ENCODE data around the gene SH2D3C.

Gene SH2D3C

GRCh38 chr9:127793093-127793708, 14.7 kb upstream of the SH2D3C start:
- Histone ChIP-seq H3K27me3 (no peaks in the 10 kb centered on the region), H3K36me3 (peaks cover 36% of the 10 kb centered on the region), H3K4me3 (ENCODE audit: low read depth, low read length) (no peak overlapping the region), H3K4me1 (no peaks in the 10 kb centered on the region; the same call in 1 of the 2 replicates), H3K9me3 (no peaks in the 10 kb centered on the region)
- no peak for TF ChIP-seq CTCF (IDR thresholded peaks at IDR 0.05; ENCODE audit: low read depth, low read length)
- no peak for DNase-seq

- no peak for TF ChIP-seq CTCF (IDR thresholded peaks at IDR 0.05; ENCODE audit: low read depth, low read length)
- no peak for DNase-seq
- no peaks in the 10 kb centered on the region; the same call in 1 of the 2 replicates for H3K4me1 ChIP-seq
- no peaks in the 10 kb centered on the region for H3K9me3 ChIP-seq
- no peaks in the 10 kb centered on the region for H3K27me3 ChIP-seq
- H3K4me3 ChIP-seq (ENCODE audit: low read depth, low read length): no peak overlapping the region
- peaks cover 43% of the 10 kb centered on the region for H3K36me3 ChIP-seq
Observed at GRCh38 chr9:127792417-127793031, 14.1 kb upstream of the SH2D3C start.

GRCh38 chr9:127791085-127791484, 12.6 kb upstream of the SH2D3C start:
- Histone ChIP-seq H3K4me3 (ENCODE audit: low read depth, low read length) (no peak overlapping the region), H3K27me3 (no peaks in the 10 kb centered on the region), H3K36me3 (peaks cover 50% of the 10 kb centered on the region), H3K4me1 (peaks cover 4% of the 10 kb centered on the region; the same call in 1 of the 2 replicates), H3K9me3 (no peaks in the 10 kb centered on the region)
- no peak for DNase-seq
- no peak for TF ChIP-seq CTCF (IDR thresholded peaks at IDR 0.05; ENCODE audit: low read depth, low read length)

- Histone ChIP-seq H3K9me3 (no peaks in the 10 kb centered on the region), H3K27me3 (no peaks in the 10 kb centered on the region), H3K36me3 (peaks cover 50% of the 10 kb centered on the region), H3K4me1 (0 out of 2 replicates have a peak, but pooled peaks cover 4% of the 10 kb centered on the region), H3K4me3 (ENCODE audit: low read depth, low read length) (no peak overlapping the region)
- TF ChIP-seq CTCF (IDR thresholded peaks at IDR 0.05; ENCODE audit: low read depth, low read length): no peak
- DNase-seq: no peak
Observed at GRCh38 chr9:127790094-127790855, 11.8 kb upstream of the SH2D3C start.

GRCh38 chr9:127789179-127789578, 10.7 kb upstream of the SH2D3C start:
- H3K36me3 ChIP-seq: peaks cover 50% of the 10 kb centered on the region
- DNase-seq: no peak
- H3K4me1 ChIP-seq: 0 out of 2 replicates have a peak, but pooled peaks cover 4% of the 10 kb centered on the region
- H3K4me3 ChIP-seq (ENCODE audit: low read depth, low read length): no peak overlapping the region
- no peak for TF ChIP-seq CTCF (IDR thresholded peaks at IDR 0.05; ENCODE audit: low read depth, low read length)
- H3K9me3 ChIP-seq: no peaks in the 10 kb centered on the region
- no peaks in the 10 kb centered on the region for H3K27me3 ChIP-seq

All from BE2C (cell line).